Skin epidermis (tissue), 12 donors: ENCODE results near the gene SSBP3.
A peak's percentile ranks its signal among the peaks of the same experiment; 100 is the strongest.

Source experiments
- H3K27ac ChIP-seq, 21 experiments: fragments of 200-600 bp; sonication (generic) in 11 of 21; one replicate each; pipeline ENCODE4 v1.5.0; 2020; ENCODE audit warnings: mild to moderate bottlenecking in 3 of 21, inconsistent platforms in 2 of 21, moderate library complexity in 2 of 21
- H3K4me3 ChIP-seq, 7 experiments: fragments of 200-600 bp; sonication (generic) in 2 of 7; one replicate each; pipeline ENCODE4 v1.5.0; 2020; ENCODE audit warnings: inconsistent platforms in 2 of 7, mild to moderate bottlenecking in 2 of 7, moderate library complexity in 1 of 7

Gene SSBP3

GRCh38 chr1:54376430-54377039 lies 29.7 kb downstream of the SSBP3 start:
- H3K4me3 ChIP-seq = no peak overlapping the region
- peak overlapping the region in 1 of 21 experiments; percentile 21 for H3K27ac ChIP-seq

DNA sequence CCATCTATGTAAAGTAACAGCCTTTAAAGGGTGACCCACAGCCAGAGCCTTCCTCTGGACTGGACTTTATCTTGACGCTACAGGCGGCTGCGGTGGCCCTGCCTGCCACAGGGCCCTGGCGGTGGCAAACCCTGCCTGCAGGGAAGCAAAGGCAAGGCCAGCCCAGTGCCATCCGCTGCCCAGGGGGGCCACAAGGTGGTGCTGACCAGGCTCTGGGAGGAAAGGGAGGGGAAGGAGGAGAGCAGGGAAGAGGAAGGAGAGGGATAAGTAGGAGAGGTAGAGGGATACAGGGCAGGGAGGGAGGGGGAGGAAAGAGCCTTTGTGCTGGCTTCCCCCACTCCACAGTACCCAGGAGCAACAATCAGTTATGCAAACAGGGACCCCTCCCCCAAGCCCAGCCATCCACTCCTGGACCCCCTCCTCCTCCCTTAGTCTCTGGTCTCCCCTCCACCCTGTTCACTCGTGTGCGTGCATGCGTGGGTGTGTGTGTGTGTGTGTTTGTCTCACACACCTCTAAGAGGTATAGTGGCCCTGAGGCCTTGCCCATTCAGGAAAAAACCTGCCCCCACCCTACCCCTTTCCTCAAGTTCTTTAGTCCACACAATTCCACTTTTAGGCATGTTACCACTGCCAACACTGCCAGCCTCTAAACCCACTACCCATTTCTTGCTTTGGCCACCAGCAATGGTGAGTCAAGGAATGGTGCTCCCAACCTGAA lies 30.3 kb downstream of the SSBP3 start:
- no peak overlapping the region for H3K4me3 ChIP-seq
- H3K27ac ChIP-seq = peak overlapping the region in 1 of 21 experiments; percentile 21

- no peak overlapping the region for H3K4me3 ChIP-seq
- no peak overlapping the region for H3K27ac ChIP-seq
Observed at GRCh38 chr1:54375298-54375697, 30.9 kb downstream of the SSBP3 start.

DNA sequence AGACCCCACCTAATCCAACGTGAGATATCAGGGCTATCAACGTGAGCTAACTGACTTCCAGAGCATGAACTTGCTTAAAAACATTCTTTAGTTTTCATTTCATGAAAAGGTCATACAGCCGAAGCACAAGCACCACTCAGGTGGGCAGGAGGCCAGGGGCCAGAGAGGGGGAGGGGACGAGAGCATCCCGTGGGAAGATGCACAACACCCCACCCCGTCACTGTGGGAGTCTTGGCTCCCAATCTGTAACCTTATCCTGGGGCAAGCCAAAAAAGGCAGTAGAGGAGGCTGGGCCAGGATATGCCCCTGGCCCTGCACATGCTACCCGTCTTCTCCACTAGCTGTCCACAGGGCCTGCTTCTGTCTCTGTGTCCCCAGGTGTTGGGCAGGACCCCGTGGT lies 31.4 kb downstream of the SSBP3 start:
- H3K4me3 ChIP-seq = no peak overlapping the region
- no peak overlapping the region for H3K27ac ChIP-seq

DNA sequence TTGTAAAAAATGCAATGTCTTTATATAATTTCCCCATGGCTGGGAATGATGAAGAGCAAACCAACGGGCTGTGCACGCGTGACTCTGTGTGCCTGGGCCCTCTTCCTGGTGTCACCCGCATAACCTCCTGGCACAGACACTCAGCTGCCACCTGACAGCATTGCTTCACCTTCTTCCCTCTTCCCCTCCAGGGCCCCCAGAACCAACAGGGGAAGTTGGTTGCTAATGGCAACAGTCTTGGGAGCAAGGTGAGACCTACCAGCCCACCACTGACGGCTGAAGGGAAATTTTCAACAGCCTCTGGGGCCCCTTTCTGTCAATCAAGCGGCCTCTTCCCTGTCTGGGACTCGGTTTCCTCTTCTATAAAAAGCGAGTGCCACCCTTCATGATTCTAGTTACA lies 33.2 kb downstream of the SSBP3 start:
- Histone ChIP-seq H3K27ac (peak overlapping the region in 1 of 21 experiments; percentile 25), H3K4me3 (no peak overlapping the region)

DNA sequence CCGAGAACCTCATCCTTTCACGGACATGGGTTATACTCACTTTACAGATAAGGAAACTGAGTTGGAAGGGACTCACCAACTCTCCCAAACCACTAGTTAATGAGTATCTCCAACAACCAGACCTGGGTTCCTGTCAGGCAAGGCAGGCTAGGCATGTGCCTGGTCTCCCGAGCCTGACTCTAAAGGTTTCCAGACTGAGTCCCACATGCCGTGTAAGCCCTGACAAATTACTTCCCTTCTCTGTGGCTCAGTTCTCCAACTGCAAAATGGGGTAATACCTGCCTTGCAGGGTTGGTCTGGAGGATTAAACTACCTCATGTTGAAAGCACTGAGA lies 34.3 kb downstream of the SSBP3 start:
- Histone ChIP-seq H3K27ac (peak overlapping the region in 3 of 21 experiments; percentile 17 to 51 (median 24)), H3K4me3 (no peak overlapping the region)

- no peak overlapping the region for H3K4me3 ChIP-seq
- peak overlapping the region in 4 of 21 experiments; percentile 13 to 51 (median 20) for H3K27ac ChIP-seq
Observed at GRCh38 chr1:54371038-54371941, 34.9 kb downstream of the SSBP3 start.

- peak overlapping the region in 2 of 21 experiments; percentile 13 to 51 for H3K27ac ChIP-seq
- no peak overlapping the region for H3K4me3 ChIP-seq
Observed at GRCh38 chr1:54370287-54370989, 35.8 kb downstream of the SSBP3 start.

DNA sequence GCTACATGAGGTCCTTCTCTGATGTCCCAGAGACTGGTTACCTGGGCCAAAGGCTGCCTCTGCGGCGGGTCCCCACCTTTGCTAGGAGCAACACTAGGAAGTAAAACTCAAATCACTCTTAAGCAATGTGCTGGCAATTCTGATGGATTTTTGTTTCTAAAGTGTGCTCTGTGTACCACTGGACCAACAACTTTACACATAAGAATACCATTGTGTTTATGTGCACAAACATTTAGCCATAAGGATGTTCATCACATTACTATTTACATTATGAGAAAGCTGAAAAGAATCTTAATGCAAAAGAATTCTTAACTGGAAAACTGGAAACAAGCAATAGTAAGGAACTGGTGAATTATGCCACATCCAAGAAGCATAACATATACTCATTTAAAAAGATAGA lies 38.6 kb downstream of the SSBP3 start:
- H3K27ac ChIP-seq = no peak overlapping the region

DNA sequence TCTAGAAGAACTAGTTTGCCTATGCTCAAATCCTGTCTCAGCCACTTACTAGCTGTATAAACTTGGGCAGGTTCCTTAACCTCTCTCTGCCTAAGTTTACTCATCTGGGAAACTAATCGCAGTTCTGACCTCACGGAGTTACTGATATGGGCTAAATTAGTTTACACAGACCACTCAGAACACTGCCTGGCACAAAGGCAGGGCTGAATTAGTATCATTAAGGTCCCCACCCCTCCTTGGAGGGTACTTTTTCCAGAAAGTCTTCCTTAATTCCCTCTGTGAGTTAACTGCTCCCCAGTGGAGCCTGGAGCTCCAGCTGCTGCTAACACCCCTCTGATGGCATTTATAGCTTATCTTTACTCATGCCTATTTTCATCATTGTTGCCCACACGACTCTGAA lies 40.3 kb downstream of the SSBP3 start:
- H3K27ac ChIP-seq = peak overlapping the region in 4 of 21 experiments; percentile 2 to 7 (median 4)
- no peak overlapping the region for H3K4me3 ChIP-seq

More for the DNA sequence above, 38.6 kb downstream of the SSBP3 start:
- no peak overlapping the region for H3K4me3 ChIP-seq

DNA sequence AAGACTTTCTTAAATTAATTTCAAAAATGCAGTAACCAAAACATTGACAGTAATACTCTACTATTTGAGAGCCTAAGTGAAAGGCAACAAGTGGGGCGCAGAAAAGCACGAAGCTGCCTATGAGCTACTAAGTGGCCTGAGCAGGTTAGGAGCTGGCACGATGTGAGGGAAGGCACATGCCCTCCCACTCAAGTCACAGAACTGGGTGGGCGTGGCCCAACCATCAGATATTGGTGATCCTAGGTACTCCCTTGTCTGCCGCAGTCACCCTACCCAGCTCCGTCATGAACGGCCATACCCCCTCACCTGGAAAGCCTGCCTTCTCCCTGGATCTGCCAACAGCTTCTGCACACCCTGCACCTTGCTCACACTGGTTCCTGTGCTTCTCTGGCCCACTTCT lies 40.8 kb downstream of the SSBP3 start:
- no peak overlapping the region for H3K4me3 ChIP-seq
- peak overlapping the region in 5 of 21 experiments; percentile 2 to 12 (median 5) for H3K27ac ChIP-seq

DNA sequence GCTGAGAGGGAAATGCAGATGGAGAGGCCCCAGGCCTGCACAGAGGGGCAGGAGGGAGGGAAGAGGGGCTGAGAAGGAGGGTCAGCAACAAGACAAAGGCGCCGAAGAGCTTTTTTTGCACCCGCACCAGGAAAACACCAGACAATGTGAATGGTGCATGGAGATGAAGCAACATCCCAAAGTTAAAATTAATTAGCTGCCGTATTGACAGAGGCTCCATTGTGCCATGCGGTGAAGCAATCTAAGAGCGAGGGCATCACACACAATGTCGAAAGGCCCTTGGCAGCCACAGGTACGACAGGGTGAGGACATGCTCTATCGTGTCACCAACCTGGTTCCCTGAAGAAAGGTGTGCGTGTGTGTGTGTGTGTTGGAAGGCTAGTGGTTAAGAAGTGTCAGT lies 41.2 kb downstream of the SSBP3 start:
- Histone ChIP-seq H3K4me3 (no peak overlapping the region), H3K27ac (peak overlapping the region in 3 of 21 experiments; percentile 33 to 66 (median 57))

DNA sequence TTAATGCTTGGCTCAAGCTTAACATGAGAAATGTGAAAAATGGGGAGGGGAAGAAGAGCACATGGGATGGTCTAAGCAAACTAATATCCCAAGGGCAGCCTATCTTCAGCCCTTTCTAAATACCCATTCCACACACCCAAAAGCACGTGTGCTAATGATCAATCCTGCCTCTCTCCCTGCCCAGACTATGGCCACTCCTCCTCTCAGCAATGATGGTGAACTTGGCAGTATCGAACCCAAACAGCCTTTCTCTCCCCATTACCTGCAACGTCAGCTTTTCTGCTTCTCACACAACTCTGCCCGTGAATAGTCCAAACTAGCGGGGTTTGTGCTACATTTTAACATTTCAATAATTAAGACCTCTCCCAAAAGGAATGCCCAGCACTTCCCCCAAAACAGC lies 41.6 kb downstream of the SSBP3 start:
- Histone ChIP-seq H3K27ac (peak overlapping the region in 3 of 21 experiments; percentile 33 to 66 (median 57)), H3K4me3 (no peak overlapping the region)

GRCh38 chr1:54363925-54364324 lies 42.3 kb downstream of the SSBP3 start:
- Histone ChIP-seq H3K4me3 (no peak overlapping the region), H3K27ac (no peak overlapping the region)

DNA sequence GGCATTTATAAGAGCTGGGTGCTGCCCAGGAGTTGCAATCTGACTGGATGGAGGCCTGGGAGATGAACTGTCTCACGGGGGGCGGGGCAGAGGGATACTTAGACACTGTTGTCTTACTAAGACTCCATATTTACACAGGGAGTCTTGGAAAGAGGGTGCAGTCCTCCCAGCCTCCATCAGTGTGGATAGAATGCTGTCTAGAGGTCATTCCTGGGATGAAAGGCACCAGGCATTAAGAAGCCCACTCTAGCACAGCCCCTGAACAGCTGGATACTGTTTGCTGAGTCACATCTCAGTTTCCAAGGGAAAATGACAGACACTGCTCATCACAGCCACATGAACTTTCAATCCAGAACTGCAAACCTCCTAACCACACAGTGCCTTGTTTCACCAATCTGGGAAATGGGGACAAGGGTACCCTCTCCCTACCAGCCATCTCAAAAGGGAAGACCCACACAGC lies 43.3 kb downstream of the SSBP3 start:
- Histone ChIP-seq H3K4me3 (no peak overlapping the region), H3K27ac (no peak overlapping the region)

- no peak overlapping the region for H3K27ac ChIP-seq
Observed at GRCh38 chr1:54361342-54361741, 44.9 kb downstream of the SSBP3 start.

DNA sequence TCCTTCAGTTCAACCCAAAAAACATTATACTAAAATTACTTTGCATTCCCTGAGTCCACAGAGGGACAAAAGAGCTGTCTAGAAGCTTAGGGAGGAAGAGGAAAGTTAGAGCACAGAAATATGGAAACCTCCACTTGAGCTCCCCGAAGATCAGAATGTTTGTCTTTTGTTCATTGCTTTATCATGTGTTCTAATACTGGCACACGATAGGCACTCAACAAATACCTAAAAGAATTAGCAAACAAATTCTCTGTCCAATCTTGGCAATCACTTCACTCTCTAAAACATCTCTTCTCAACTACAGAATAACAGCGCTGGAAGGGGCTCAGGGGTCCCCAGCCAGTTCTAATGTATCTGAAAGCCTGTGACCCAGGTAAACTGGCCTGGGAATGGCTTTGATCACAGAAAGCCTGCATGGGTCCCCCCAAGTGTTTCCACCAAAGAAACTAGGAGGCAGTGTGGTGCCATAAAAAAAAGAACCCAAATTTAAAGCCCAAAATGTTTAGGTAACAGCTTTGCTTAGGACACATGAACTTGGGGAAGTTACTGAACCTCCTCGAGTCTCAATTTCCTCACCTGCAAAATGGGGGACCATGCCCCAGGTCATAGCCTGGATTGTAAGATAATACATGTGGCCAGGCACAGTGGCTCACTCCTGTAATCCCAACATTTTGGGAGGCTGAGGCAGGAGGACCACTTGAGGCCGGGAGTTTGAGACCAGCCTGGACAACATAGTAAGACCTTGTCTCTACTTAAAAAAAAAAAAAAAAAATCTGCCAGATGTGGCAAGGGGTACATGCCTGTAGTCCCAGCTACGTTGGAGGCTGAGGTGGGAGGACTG lies 45.8 kb downstream of the SSBP3 start:
- Histone ChIP-seq H3K27ac (no peak overlapping the region), H3K4me3 (no peak overlapping the region)

More at GRCh38 chr1:54361342-54361741, 44.9 kb downstream of the SSBP3 start:
- H3K4me3 ChIP-seq = no peak overlapping the region

- H3K4me3 ChIP-seq = no peak overlapping the region
- H3K27ac ChIP-seq = no peak overlapping the region
Observed at GRCh38 chr1:54359393-54360162, 46.6 kb downstream of the SSBP3 start.
